SK-N-SH (cell line): ENCODE results near the gene ANKRD11. TPM values are rescaled to one million over a fixed set of nuclear protein-coding genes. Genes with fewer than 3 reads are reported as not detected.

Experiments
- CTCF ChIA-PET: fragments of 300-600, 350-600 bp; formaldehyde crosslinking; extraction: SDS; loops from one replicate; lab custom pipeline; 2021; lab: Yijun Ruan, JAX
- POLR2A ChIA-PET: fragments of 350-600 bp; sonication (Branson Sonifier 250); formaldehyde crosslinking; extraction: SDS; loops from one replicate; lab custom pipeline; 2020; ENCODE audit warnings: antibody characterized with exemption, inconsistent platforms; lab: Yijun Ruan, JAX
- DNase-seq: peaks from one replicate; pipeline ENCODE4 v3.0.0; 2012
- H2AFZ ChIP-seq: fragments of 200-600 bp; sonication (generic); 2 replicates; pipeline ENCODE4 v1.8.1; 2016; ENCODE audit warnings: antibody characterized with exemption, mild to moderate bottlenecking, low read depth
- H3F3A ChIP-seq: fragments of 200-600 bp; sonication (generic); replicated peaks from 2 replicates; pipeline ENCODE3; 2016; ENCODE audit warnings: antibody characterized with exemption, mild to moderate bottlenecking; ENCODE audit not compliant: insufficient read depth
- H3K27ac ChIP-seq, 2 experiments: fragments of 200-500 bp in 1 of 2; fragments of 200-600 bp in 1 of 2; sonication (Bioruptor generic) in 1 of 2; sonication (generic), shearing (Covaris generic) in 1 of 2; 2 replicates each; pipeline versions ENCODE4 v1.5.1 to v1.6.1; 2014 to 2016; ENCODE audit warnings: low read depth in 2 of 2, inconsistent platforms in 1 of 2, low read length in 1 of 2, mild to moderate bottlenecking in 1 of 2, mixed read lengths in 1 of 2
- H3K27me3 ChIP-seq: fragments of 200-600 bp; sonication (generic), shearing (Covaris generic); 2 replicates; pipeline ENCODE4 v1.6.1; 2016; ENCODE audit warnings: mixed run types; ENCODE audit not compliant: insufficient read depth
- H3K36me3 ChIP-seq, 2 experiments: fragments of 200-500 bp in 1 of 2; fragments of 200-600 bp in 1 of 2; sonication (Bioruptor generic) in 1 of 2; sonication (generic) in 1 of 2; replicated peaks in 1 of 2; 2 replicates each; pipeline versions ENCODE3 to v1.5.1; 2014 to 2016; ENCODE audit warnings: low read length in 1 of 2, mild to moderate bottlenecking in 1 of 2; ENCODE audit not compliant: insufficient read depth in 2 of 2, control insufficient read depth in 1 of 2
- H3K4me1 ChIP-seq, 2 experiments: fragments of 200-500 bp in 1 of 2; fragments of 200-600 bp in 1 of 2; sonication (Bioruptor generic) in 1 of 2; sonication (generic), shearing (Covaris generic) in 1 of 2; 2 replicates each; pipeline versions ENCODE4 v1.5.1 to v1.6.1; 2014 to 2016; ENCODE audit warnings: low read depth in 1 of 2, low read length in 1 of 2, mixed run types in 1 of 2; ENCODE audit not compliant: insufficient read depth in 2 of 2, control insufficient read depth in 1 of 2
- H3K4me2 ChIP-seq: fragments of 200-600 bp; sonication (generic), shearing (Covaris generic); 2 replicates; pipeline ENCODE4 v1.6.1; 2017; ENCODE audit warnings: mixed run types
- H3K4me3 ChIP-seq, 2 experiments: fragments of 200-500 bp in 1 of 2; fragments of 200-600 bp in 1 of 2; sonication (Bioruptor generic) in 1 of 2; sonication (generic), shearing (Covaris generic) in 1 of 2; 2 replicates each; pipeline versions ENCODE4 v1.5.1 to v1.8.1; 2014 to 2016; ENCODE audit warnings: low read depth in 2 of 2, inconsistent platforms in 1 of 2, low read length in 1 of 2, mild to moderate bottlenecking in 1 of 2, mixed read lengths in 1 of 2, moderate library complexity in 1 of 2
- H3K79me2 ChIP-seq: fragments of 200-600 bp; sonication (generic); 2 replicates; pipeline ENCODE4 v1.8.1; 2017; ENCODE audit warnings: mild to moderate bottlenecking; ENCODE audit not compliant: insufficient read depth
- H3K9ac ChIP-seq: fragments of 200-600 bp; sonication (generic); 2 replicates; pipeline ENCODE4 v1.6.1; 2017; ENCODE audit warnings: mixed run types
- H3K9me2 ChIP-seq: fragments of 200-600 bp; sonication (generic); 2 replicates; pipeline ENCODE4 v1.6.1; 2017; ENCODE audit warnings: mixed run types
- H3K9me3 ChIP-seq: fragments of 200-600 bp; sonication (generic); 2 replicates; pipeline ENCODE4 v1.6.1; 2017; ENCODE audit warnings: mixed run types, mild to moderate bottlenecking, moderate library complexity
- H4K20me1 ChIP-seq: fragments of 200-600 bp; sonication (generic); 2 replicates; pipeline ENCODE4 v1.6.1; 2017; ENCODE audit warnings: mild to moderate bottlenecking, mixed run types; ENCODE audit not compliant: insufficient read depth
- CTCF ChIP-seq: fragments of 200-600 bp; sonication (generic); IDR thresholded peaks from 2 replicates; pipeline ENCODE4 v1.6.1; 2017; ENCODE audit warnings: antibody characterized with exemption, mild to moderate bottlenecking, moderate library complexity
- EZH2phosphoT487 ChIP-seq: fragments of 200-600 bp; sonication (generic); IDR thresholded peaks from 2 replicates; pipeline ENCODE4 v1.6.1; 2017; ENCODE audit warnings: low read depth, mixed run types, mild to moderate bottlenecking, antibody characterized with exemption, moderate library complexity, borderline replicate concordance
- FOXM1 ChIP-seq: IDR thresholded peaks from 2 replicates; pipeline ENCODE4 v1.4.0; 2012; ENCODE audit warnings: low read depth, mild to moderate bottlenecking
- GATA2 ChIP-seq: sonication (generic); formaldehyde crosslinking; IDR thresholded peaks from 2 replicates; pipeline ENCODE4 v1.5.0; 2020; ENCODE audit warnings: mild to moderate bottlenecking, missing genetic modification reagents
- MAX ChIP-seq: IDR thresholded peaks from 2 replicates; pipeline ENCODE4 v1.4.0; 2012; ENCODE audit warnings: low read depth
- MXI1 ChIP-seq: IDR thresholded peaks from 2 replicates; pipeline ENCODE4 v1.6.1; 2012; ENCODE audit warnings: mild to moderate bottlenecking, low read depth, low read length, improper control_type of control experiment
- RFX5 ChIP-seq: IDR thresholded peaks from 2 replicates; pipeline ENCODE4 v1.6.1; 2012; ENCODE audit warnings: mild to moderate bottlenecking, improper control_type of control experiment, low read length
- RXRA ChIP-seq: IDR thresholded peaks from 2 replicates; pipeline ENCODE4 v1.4.0; 2012; ENCODE audit warnings: low read depth, mild to moderate bottlenecking, borderline replicate concordance
- WGBS: methylation state at CpG from one replicate; pipeline ENCODE4 v1.1.6; 2017; ENCODE audit warnings: low lambda C conversion rate; 5-methylcytosine and 5-hydroxymethylcytosine counted together
- polyA plus RNA-seq, 3 experiments: library from polyadenylated mRNA; depleted of rRNA; stranded (reverse); fragments of >200 nt; gene quantifications; 2 replicates each; pipeline ENCODE4 v1.2.3, GENCODE V29; 2012
- TF ChIP-seq, protein P1 (sequence below): fragments of 150-350 bp; IDR thresholded peaks from 2 replicates; pipeline ENCODE4 v1.6.1; 2017; ENCODE audit warnings: antibody characterized with exemption, low read length, low read depth, borderline replicate concordance
- TF ChIP-seq, protein P2 (sequence below): IDR thresholded peaks from 2 replicates; pipeline ENCODE4 v1.4.0; 2012; ENCODE audit warnings: low read depth, borderline replicate concordance
- TF ChIP-seq, protein P3 (sequence below): IDR thresholded peaks from 2 replicates; pipeline ENCODE4 v1.4.0; 2012; ENCODE audit warnings: low read depth, borderline replicate concordance

Gene ANKRD11
- polyA plus RNA-seq, 1 of the 3 experiments (the other 2 are of a cell fraction) = 50.2 TPM

GRCh38 chr16:89343501-89344457 lies 146.6 kb downstream of the ANKRD11 start:
- Histone ChIP-seq H3F3A (peaks cover 1% of the 10 kb centered on the region), H3K4me1 (peaks cover 4 to 33% of the 10 kb centered on the region in 2 experiments; a peak in 2 of 4 replicates), H3K79me2 (peaks cover 100% of the 10 kb centered on the region), H3K36me3 (peaks cover 0 to 5% of the 10 kb centered on the region in 2 experiments), H3K4me3 (no peak overlapping the region), H3K9ac (no peak overlapping the region), H2AFZ (no peak overlapping the region), H3K27me3 (no peaks in the 10 kb centered on the region), H4K20me1 (peaks cover 100% of the 10 kb centered on the region), H3K27ac (peak overlapping the region in 1 of 2 experiments; percentile 2; a peak in 1 of 4 replicates), H3K9me3 (no peaks in the 10 kb centered on the region), H3K4me2 (no peak overlapping the region), H3K9me2 (no peaks in the 10 kb centered on the region)
- no peak for TF ChIP-seq EZH2phosphoT487
- TF ChIP-seq, protein P1, sequence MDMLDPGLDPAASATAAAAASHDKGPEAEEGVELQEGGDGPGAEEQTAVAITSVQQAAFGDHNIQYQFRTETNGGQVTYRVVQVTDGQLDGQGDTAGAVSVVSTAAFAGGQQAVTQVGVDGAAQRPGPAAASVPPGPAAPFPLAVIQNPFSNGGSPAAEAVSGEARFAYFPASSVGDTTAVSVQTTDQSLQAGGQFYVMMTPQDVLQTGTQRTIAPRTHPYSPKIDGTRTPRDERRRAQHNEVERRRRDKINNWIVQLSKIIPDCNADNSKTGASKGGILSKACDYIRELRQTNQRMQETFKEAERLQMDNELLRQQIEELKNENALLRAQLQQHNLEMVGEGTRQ = no peak
- no peak for TF ChIP-seq MXI1
- no peak for TF ChIP-seq FOXM1
- TF ChIP-seq GATA2 = no peak
- TF ChIP-seq, protein P2, sequence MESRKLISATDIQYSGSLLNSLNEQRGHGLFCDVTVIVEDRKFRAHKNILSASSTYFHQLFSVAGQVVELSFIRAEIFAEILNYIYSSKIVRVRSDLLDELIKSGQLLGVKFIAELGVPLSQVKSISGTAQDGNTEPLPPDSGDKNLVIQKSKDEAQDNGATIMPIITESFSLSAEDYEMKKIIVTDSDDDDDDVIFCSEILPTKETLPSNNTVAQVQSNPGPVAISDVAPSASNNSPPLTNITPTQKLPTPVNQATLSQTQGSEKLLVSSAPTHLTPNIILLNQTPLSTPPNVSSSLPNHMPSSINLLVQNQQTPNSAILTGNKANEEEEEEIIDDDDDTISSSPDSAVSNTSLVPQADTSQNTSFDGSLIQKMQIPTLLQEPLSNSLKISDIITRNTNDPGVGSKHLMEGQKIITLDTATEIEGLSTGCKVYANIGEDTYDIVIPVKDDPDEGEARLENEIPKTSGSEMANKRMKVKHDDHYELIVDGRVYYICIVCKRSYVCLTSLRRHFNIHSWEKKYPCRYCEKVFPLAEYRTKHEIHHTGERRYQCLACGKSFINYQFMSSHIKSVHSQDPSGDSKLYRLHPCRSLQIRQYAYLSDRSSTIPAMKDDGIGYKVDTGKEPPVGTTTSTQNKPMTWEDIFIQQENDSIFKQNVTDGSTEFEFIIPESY = no peak
- no peak for TF ChIP-seq RFX5
- TF ChIP-seq, protein P3, sequence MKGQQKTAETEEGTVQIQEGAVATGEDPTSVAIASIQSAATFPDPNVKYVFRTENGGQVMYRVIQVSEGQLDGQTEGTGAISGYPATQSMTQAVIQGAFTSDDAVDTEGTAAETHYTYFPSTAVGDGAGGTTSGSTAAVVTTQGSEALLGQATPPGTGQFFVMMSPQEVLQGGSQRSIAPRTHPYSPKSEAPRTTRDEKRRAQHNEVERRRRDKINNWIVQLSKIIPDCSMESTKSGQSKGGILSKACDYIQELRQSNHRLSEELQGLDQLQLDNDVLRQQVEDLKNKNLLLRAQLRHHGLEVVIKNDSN = no peak
- no peak for TF ChIP-seq CTCF
- TF ChIP-seq MAX = no peak
- TF ChIP-seq RXRA = no peak
- 88% methylated on average over 26 of the region's 36 CpGs for WGBS
- CTCF ChIA-PET = interaction anchor here (0.9 to 2.1 kb wide), 4 partner anchors 10 to 166 kb away, joined by 3 to 9 read pairs (median 5); no protein-coding TSS in a partner anchor
- DNase-seq = no peak
- POLR2A ChIA-PET = interaction anchor here (0.6 kb wide), 1 partner anchor 8 kb away, joined by 3 read pairs; no protein-coding TSS in a partner anchor
